HG03060 (cell line): ENCODE results near the gene TRIM64C.
"Not testable (repeated sequence)": the region's sequence is repeated elsewhere in the genome, so short reads cannot be mapped to it uniquely, and the experiment has no call there.

Experiments
- ATAC-seq: cut with Tn5 transposase; IDR thresholded peaks from one replicate; pipeline ENCODE4 v1.9.1; 2021; ENCODE audit warnings: low read depth, moderate number of reproducible peaks; ENCODE audit not compliant: unreplicated experiment

The TRIM64C gene

GRCh38 chr11:49059012-49059411 lies at the start of gene TRIM64C:
Gene TRIM64C (minus strand): TSS chr11:49059112. CDS start chr11:49059112, 0 bp downstream.
- ATAC-seq, result not testable (repeated sequence)

GRCh38 chr11:49102356-49102755 lies 43.4 kb upstream of the TRIM64C start:
- not testable (repeated sequence) for ATAC-seq

- ATAC-seq, result not testable (repeated sequence)
Observed at GRCh38 chr11:49069897-49070296, 11.0 kb upstream of the TRIM64C start.

GRCh38 chr11:49049821-49050220 lies 9.1 kb downstream of the TRIM64C start:
- ATAC-seq, result not testable (repeated sequence)

- not testable (repeated sequence) for ATAC-seq
Observed at GRCh38 chr11:49048229-49048628, 10.7 kb downstream of the TRIM64C start.

- not testable (repeated sequence) for ATAC-seq
Observed at GRCh38 chr11:49028523-49028922, 30.4 kb downstream of the TRIM64C start, which contains the start of gene TRIM49B. Gene TRIM49B (plus strand): TSS chr11:49028823. CDS start chr11:49031600, 2,777 bp downstream.
